ENCODE measurements around the gene FAM20B.
A peak's percentile ranks its signal among the peaks of the same experiment; 100 is the strongest.
"Not testable (repeated sequence)": the region's sequence is repeated elsewhere in the genome, so short reads cannot be mapped to it uniquely, and the experiment has no call there.

Gene FAM20B

GRCh38 chr1:179025125-179025974 lies at the start of gene FAM20B:
Gene FAM20B, plus strand, starts transcription at chr1:179025894. Its CDS starts 17,954 bp downstream, at chr1:179043848.
- peak; percentile 93 for DNase-seq (ENCODE audit: low spot score)

GRCh38 chr1:178976541-178976940 lies 49.2 kb upstream of the FAM20B start:
- DNase-seq (ENCODE audit: low spot score): no peak

GRCh38 chr1:178986204-178986603 lies 39.5 kb upstream of the FAM20B start:
- no peak for DNase-seq (ENCODE audit: low spot score)

- DNase-seq (ENCODE audit: low spot score): not testable (repeated sequence)
Observed at GRCh38 chr1:178988198-178988597, 37.5 kb upstream of the FAM20B start.

GRCh38 chr1:178993559-178993958 lies 32.1 kb upstream of the FAM20B start:
- DNase-seq (ENCODE audit: low spot score): no peak

GRCh38 chr1:178997428-178997827 lies 28.3 kb upstream of the FAM20B start:
- DNase-seq (ENCODE audit: low spot score): no peak

GRCh38 chr1:178998295-178998694 lies 27.4 kb upstream of the FAM20B start:
- no peak for DNase-seq (ENCODE audit: low spot score)

GRCh38 chr1:178999061-178999460 lies 26.6 kb upstream of the FAM20B start:
- no peak for DNase-seq (ENCODE audit: low spot score)

GRCh38 chr1:179001451-179001850 lies 24.2 kb upstream of the FAM20B start:
- no peak for DNase-seq (ENCODE audit: low spot score)

- not testable (repeated sequence) for DNase-seq (ENCODE audit: low spot score)
Observed at GRCh38 chr1:179002064-179002463, 23.6 kb upstream of the FAM20B start.

GRCh38 chr1:179002552-179003345 lies 22.9 kb upstream of the FAM20B start:
- peak; percentile 62 for DNase-seq (ENCODE audit: low spot score)

GRCh38 chr1:179003512-179004066 lies 22.1 kb upstream of the FAM20B start:
- DNase-seq (ENCODE audit: low spot score): no peak

- no peak for DNase-seq (ENCODE audit: low spot score)
Observed at GRCh38 chr1:179007233-179007632, 18.5 kb upstream of the FAM20B start.

- DNase-seq (ENCODE audit: low spot score): no peak
Observed at GRCh38 chr1:179010671-179011070, 15.0 kb upstream of the FAM20B start.

- DNase-seq (ENCODE audit: low spot score): no peak
Observed at GRCh38 chr1:179012038-179012437, 13.7 kb upstream of the FAM20B start.

- no peak for DNase-seq (ENCODE audit: low spot score)
Observed at GRCh38 chr1:179014123-179014522, 11.6 kb upstream of the FAM20B start.

- DNase-seq (ENCODE audit: low spot score): no peak
Observed at GRCh38 chr1:179015396-179015795, 10.3 kb upstream of the FAM20B start.

- DNase-seq (ENCODE audit: low spot score): no peak
Observed at GRCh38 chr1:179016706-179017382, 8.8 kb upstream of the FAM20B start.

GRCh38 chr1:179017383-179018326 lies 8.0 kb upstream of the FAM20B start:
- no peak for DNase-seq (ENCODE audit: low spot score)

- DNase-seq (ENCODE audit: low spot score): no peak
Observed at GRCh38 chr1:179021873-179022272, 3.8 kb upstream of the FAM20B start.

Data from CD4-positive, alpha-beta T cell treated with Interleukin-2 at 100 ng/mL for 4 hours (primary cell).